Measurements from ENCODE around the gene QPRT. TPM values are rescaled to one million over a fixed set of nuclear protein-coding genes. Genes with fewer than 3 reads are reported as not detected.
"Not testable (repeated sequence)": the region's sequence is repeated elsewhere in the genome, so short reads cannot be mapped to it uniquely, and the experiment has no call there.

The QPRT gene
- total RNA-seq, 1 experiment from 2014 or later, result 138 TPM

DNA sequence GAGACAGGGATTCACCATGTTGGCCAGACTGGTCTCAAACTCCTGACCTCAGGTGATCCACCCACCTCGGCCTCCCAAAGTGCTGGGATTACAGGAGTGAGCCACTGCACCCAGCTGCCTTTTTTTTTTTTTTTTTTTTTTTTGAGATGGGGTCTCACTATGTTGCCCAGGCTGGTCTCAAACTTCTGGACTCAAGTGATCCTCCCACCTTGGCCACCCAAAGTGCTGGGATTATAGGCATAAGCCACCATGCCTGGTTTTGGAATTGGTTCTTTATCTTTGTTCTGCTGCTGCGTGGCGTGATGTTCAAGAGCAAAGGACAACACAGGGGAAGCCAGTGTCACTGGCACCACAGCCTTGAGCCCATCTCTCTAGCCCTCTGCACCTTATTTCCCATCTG, 16.7 kb downstream of the QPRT start:
- H3K4me3 Mint-ChIP-seq; ATAC-seq; H3K27me3 Mint-ChIP-seq (ENCODE audit: low read depth); DNase-seq (ENCODE audit: low spot score); H3K27ac Mint-ChIP-seq: not testable (repeated sequence)
- Mint-ChIP-seq H3K9me3 (peaks cover 12% of the 10 kb centered on the region), H3K4me1 (peaks cover 23% of the 10 kb centered on the region), H3K36me3 (peaks cover 30% of the 10 kb centered on the region)
- ChIA-PET POLR2A (interaction anchor here (0.6 kb wide), 3 partner anchors 50 to 216 kb away, joined by 4 to 10 read pairs (median 4); no protein-coding TSS in a partner anchor), CTCF (interaction anchor here (1.1 to 1.7 kb wide), 3 partner anchors 14 to 54 kb away, joined by 3 to 6 read pairs (median 3); no protein-coding TSS in a partner anchor)
- peak; percentile 30; the same call in 1 of the 2 replicates for TF ChIP-seq ZNF121 (CRISPR knock-in tag; IDR thresholded peaks at IDR 0.05)

DNA sequence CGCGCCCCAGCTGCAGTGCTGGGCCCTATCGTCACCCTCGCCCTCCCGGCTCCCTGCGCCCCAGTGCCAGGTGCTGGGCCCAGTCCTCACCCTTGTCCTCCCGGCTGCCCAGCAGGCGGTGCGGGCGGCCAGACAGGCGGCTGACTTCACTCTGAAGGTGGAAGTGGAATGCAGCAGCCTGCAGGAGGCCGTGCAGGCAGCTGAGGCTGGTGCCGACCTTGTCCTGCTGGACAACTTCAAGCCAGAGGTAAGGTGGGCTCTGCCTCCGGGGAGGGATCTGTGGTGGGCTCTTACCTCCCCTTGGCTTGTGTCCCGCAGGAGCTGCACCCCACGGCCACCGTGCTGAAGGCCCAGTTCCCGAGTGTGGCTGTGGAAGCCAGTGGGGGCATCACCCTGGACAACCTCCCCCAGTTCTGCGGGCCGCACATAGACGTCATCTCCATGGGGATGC, 17.9 kb downstream of the QPRT start:
- peaks cover 12% of the 10 kb centered on the region for H3K9me3 Mint-ChIP-seq
- no peak overlapping the region for H3K27ac Mint-ChIP-seq
- TF ChIP-seq, protein P1, sequence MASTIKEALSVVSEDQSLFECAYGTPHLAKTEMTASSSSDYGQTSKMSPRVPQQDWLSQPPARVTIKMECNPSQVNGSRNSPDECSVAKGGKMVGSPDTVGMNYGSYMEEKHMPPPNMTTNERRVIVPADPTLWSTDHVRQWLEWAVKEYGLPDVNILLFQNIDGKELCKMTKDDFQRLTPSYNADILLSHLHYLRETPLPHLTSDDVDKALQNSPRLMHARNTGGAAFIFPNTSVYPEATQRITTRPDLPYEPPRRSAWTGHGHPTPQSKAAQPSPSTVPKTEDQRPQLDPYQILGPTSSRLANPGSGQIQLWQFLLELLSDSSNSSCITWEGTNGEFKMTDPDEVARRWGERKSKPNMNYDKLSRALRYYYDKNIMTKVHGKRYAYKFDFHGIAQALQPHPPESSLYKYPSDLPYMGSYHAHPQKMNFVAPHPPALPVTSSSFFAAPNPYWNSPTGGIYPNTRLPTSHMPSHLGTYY (CRISPR knock-in tag; IDR thresholded peaks at IDR 0.05), result no peak
- TF ChIP-seq SMAD4 (CRISPR knock-in tag; IDR thresholded peaks at IDR 0.05), result no peak
- TF ChIP-seq ZBTB21 (CRISPR knock-in tag; IDR thresholded peaks at IDR 0.05; ENCODE audit: borderline replicate concordance), result no peak
- no peak for TF ChIP-seq MYBL2 (CRISPR knock-in tag; IDR thresholded peaks at IDR 0.05)
- no peak for TF ChIP-seq ZNF219 (CRISPR knock-in tag; IDR thresholded peaks at IDR 0.05; ENCODE audit: borderline replicate concordance)
- TF ChIP-seq, protein P2, sequence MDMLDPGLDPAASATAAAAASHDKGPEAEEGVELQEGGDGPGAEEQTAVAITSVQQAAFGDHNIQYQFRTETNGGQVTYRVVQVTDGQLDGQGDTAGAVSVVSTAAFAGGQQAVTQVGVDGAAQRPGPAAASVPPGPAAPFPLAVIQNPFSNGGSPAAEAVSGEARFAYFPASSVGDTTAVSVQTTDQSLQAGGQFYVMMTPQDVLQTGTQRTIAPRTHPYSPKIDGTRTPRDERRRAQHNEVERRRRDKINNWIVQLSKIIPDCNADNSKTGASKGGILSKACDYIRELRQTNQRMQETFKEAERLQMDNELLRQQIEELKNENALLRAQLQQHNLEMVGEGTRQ (CRISPR knock-in tag; IDR thresholded peaks at IDR 0.05), result no peak
- no peak for TF ChIP-seq OVOL2 (CRISPR knock-in tag; IDR thresholded peaks at IDR 0.05; ENCODE audit: borderline replicate concordance)
- TF ChIP-seq FOXK1 (CRISPR knock-in tag; IDR thresholded peaks at IDR 0.05), result no peak
- no peak for TF ChIP-seq GABPB1 (CRISPR knock-in tag; IDR thresholded peaks at IDR 0.05)
- no peak for TF ChIP-seq ATF1 (CRISPR knock-in tag; IDR thresholded peaks at IDR 0.05)
- TF ChIP-seq, protein P3, sequence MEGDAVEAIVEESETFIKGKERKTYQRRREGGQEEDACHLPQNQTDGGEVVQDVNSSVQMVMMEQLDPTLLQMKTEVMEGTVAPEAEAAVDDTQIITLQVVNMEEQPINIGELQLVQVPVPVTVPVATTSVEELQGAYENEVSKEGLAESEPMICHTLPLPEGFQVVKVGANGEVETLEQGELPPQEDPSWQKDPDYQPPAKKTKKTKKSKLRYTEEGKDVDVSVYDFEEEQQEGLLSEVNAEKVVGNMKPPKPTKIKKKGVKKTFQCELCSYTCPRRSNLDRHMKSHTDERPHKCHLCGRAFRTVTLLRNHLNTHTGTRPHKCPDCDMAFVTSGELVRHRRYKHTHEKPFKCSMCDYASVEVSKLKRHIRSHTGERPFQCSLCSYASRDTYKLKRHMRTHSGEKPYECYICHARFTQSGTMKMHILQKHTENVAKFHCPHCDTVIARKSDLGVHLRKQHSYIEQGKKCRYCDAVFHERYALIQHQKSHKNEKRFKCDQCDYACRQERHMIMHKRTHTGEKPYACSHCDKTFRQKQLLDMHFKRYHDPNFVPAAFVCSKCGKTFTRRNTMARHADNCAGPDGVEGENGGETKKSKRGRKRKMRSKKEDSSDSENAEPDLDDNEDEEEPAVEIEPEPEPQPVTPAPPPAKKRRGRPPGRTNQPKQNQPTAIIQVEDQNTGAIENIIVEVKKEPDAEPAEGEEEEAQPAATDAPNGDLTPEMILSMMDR (IDR thresholded peaks at IDR 0.05), result no peak
- TF ChIP-seq, protein P4, sequence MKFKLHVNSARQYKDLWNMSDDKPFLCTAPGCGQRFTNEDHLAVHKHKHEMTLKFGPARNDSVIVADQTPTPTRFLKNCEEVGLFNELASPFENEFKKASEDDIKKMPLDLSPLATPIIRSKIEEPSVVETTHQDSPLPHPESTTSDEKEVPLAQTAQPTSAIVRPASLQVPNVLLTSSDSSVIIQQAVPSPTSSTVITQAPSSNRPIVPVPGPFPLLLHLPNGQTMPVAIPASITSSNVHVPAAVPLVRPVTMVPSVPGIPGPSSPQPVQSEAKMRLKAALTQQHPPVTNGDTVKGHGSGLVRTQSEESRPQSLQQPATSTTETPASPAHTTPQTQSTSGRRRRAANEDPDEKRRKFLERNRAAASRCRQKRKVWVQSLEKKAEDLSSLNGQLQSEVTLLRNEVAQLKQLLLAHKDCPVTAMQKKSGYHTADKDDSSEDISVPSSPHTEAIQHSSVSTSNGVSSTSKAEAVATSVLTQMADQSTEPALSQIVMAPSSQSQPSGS (CRISPR knock-in tag; IDR thresholded peaks at IDR 0.05; ENCODE audit: borderline replicate concordance, low read depth), result no peak
- TF ChIP-seq, protein P5, sequence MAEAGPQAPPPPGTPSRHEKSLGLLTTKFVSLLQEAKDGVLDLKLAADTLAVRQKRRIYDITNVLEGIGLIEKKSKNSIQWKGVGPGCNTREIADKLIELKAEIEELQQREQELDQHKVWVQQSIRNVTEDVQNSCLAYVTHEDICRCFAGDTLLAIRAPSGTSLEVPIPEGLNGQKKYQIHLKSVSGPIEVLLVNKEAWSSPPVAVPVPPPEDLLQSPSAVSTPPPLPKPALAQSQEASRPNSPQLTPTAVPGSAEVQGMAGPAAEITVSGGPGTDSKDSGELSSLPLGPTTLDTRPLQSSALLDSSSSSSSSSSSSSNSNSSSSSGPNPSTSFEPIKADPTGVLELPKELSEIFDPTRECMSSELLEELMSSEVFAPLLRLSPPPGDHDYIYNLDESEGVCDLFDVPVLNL (CRISPR knock-in tag; IDR thresholded peaks at IDR 0.05; ENCODE audit: borderline replicate concordance, low read depth), result no peak
- TF ChIP-seq SP1 (CRISPR knock-in tag; conservative IDR thresholded peaks at IDR 0.05), result no peak
- TF ChIP-seq CREM (CRISPR knock-in tag; IDR thresholded peaks at IDR 0.05), result no peak
- no peak for TF ChIP-seq ZNF317 (CRISPR knock-in tag; IDR thresholded peaks at IDR 0.05; ENCODE audit: borderline replicate concordance, low read depth)
- TF ChIP-seq, protein P6, sequence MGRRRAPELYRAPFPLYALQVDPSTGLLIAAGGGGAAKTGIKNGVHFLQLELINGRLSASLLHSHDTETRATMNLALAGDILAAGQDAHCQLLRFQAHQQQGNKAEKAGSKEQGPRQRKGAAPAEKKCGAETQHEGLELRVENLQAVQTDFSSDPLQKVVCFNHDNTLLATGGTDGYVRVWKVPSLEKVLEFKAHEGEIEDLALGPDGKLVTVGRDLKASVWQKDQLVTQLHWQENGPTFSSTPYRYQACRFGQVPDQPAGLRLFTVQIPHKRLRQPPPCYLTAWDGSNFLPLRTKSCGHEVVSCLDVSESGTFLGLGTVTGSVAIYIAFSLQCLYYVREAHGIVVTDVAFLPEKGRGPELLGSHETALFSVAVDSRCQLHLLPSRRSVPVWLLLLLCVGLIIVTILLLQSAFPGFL (CRISPR knock-in tag; IDR thresholded peaks at IDR 0.05; ENCODE audit: borderline replicate concordance), result no peak
- TF ChIP-seq TEAD4 (CRISPR knock-in tag; IDR thresholded peaks at IDR 0.05), result no peak
- DNase-seq (ENCODE audit: low spot score), result no peak
- H3K27me3 Mint-ChIP-seq (ENCODE audit: low read depth), result no peaks in the 10 kb centered on the region
- H3K36me3 Mint-ChIP-seq, result peaks cover 30% of the 10 kb centered on the region
- H3K4me3 Mint-ChIP-seq, result no peak overlapping the region
- H3K4me1 Mint-ChIP-seq, result peaks cover 27% of the 10 kb centered on the region
- no peak for ATAC-seq
- ChIA-PET POLR2A (no interaction called here), CTCF (interaction anchor here (1.5 kb wide), 1 partner anchor 358 kb away, joined by 3 read pairs; no protein-coding TSS in a partner anchor)
